Ishikawa (cell line): ENCODE measurements around the gene CAMKK1.

Experiments used
- CEBPB ChIP-seq: IDR thresholded peaks from 2 replicates; pipeline ENCODE4 v1.6.1; 2012
- CREB1 ChIP-seq: IDR thresholded peaks from 2 replicates; pipeline ENCODE4 v1.6.1; 2012; ENCODE audit warnings: low read depth
- EGR1 ChIP-seq: IDR thresholded peaks from 2 replicates; pipeline ENCODE4 v1.6.1; 2012
- EP300 ChIP-seq: IDR thresholded peaks from 2 replicates; pipeline ENCODE4 v1.6.1; 2012; ENCODE audit warnings: borderline replicate concordance
- FOXM1 ChIP-seq: IDR thresholded peaks from 2 replicates; pipeline ENCODE4 v1.6.1; 2012; ENCODE audit warnings: low read depth, borderline replicate concordance
- NFIC ChIP-seq: IDR thresholded peaks from 2 replicates; pipeline ENCODE4 v1.6.1; 2012
- RAD21 ChIP-seq: IDR thresholded peaks from 2 replicates; pipeline ENCODE4 v1.6.1; 2012; ENCODE audit warnings: low read depth
- TAF1 ChIP-seq: IDR thresholded peaks from 2 replicates; pipeline ENCODE4 v1.6.1; 2012; ENCODE audit warnings: low read depth, mild to moderate bottlenecking
- TCF12 ChIP-seq: IDR thresholded peaks from 2 replicates; pipeline ENCODE4 v1.6.1; 2012; ENCODE audit warnings: low read depth
- TEAD4 ChIP-seq: IDR thresholded peaks from 2 replicates; pipeline ENCODE4 v1.6.1; 2012
- YY1 ChIP-seq: IDR thresholded peaks from 2 replicates; pipeline ENCODE4 v1.6.1; 2012; ENCODE audit warnings: low read depth
- ZBTB7A ChIP-seq: IDR thresholded peaks from 2 replicates; pipeline ENCODE4 v1.6.1; 2012; ENCODE audit warnings: low read depth
- TF ChIP-seq, protein P1 (sequence below): IDR thresholded peaks from 2 replicates; pipeline ENCODE4 v1.6.1; 2012
- TF ChIP-seq, protein P2 (sequence below): IDR thresholded peaks from 2 replicates; pipeline ENCODE4 v1.6.1; 2012; ENCODE audit warnings: low read depth, mild to moderate bottlenecking
- TF ChIP-seq, protein P3 (sequence below): IDR thresholded peaks from 2 replicates; pipeline ENCODE4 v1.6.1; 2012

CAMKK1 gene

GRCh38 chr17:3891626-3892094 lies 1.2 kb downstream of the CAMKK1 start:
- TF ChIP-seq, protein P1, sequence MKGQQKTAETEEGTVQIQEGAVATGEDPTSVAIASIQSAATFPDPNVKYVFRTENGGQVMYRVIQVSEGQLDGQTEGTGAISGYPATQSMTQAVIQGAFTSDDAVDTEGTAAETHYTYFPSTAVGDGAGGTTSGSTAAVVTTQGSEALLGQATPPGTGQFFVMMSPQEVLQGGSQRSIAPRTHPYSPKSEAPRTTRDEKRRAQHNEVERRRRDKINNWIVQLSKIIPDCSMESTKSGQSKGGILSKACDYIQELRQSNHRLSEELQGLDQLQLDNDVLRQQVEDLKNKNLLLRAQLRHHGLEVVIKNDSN: no peak
- TF ChIP-seq EP300 (no peak), RAD21 (no peak), FOXM1 (no peak), NFIC (no peak), CEBPB (no peak), CREB1 (no peak), TAF1 (no peak), TEAD4 (no peak), TCF12 (no peak), EGR1 (no peak)
- TF ChIP-seq, protein P2, sequence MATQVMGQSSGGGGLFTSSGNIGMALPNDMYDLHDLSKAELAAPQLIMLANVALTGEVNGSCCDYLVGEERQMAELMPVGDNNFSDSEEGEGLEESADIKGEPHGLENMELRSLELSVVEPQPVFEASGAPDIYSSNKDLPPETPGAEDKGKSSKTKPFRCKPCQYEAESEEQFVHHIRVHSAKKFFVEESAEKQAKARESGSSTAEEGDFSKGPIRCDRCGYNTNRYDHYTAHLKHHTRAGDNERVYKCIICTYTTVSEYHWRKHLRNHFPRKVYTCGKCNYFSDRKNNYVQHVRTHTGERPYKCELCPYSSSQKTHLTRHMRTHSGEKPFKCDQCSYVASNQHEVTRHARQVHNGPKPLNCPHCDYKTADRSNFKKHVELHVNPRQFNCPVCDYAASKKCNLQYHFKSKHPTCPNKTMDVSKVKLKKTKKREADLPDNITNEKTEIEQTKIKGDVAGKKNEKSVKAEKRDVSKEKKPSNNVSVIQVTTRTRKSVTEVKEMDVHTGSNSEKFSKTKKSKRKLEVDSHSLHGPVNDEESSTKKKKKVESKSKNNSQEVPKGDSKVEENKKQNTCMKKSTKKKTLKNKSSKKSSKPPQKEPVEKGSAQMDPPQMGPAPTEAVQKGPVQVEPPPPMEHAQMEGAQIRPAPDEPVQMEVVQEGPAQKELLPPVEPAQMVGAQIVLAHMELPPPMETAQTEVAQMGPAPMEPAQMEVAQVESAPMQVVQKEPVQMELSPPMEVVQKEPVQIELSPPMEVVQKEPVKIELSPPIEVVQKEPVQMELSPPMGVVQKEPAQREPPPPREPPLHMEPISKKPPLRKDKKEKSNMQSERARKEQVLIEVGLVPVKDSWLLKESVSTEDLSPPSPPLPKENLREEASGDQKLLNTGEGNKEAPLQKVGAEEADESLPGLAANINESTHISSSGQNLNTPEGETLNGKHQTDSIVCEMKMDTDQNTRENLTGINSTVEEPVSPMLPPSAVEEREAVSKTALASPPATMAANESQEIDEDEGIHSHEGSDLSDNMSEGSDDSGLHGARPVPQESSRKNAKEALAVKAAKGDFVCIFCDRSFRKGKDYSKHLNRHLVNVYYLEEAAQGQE: no peak
- TF ChIP-seq, protein P3, sequence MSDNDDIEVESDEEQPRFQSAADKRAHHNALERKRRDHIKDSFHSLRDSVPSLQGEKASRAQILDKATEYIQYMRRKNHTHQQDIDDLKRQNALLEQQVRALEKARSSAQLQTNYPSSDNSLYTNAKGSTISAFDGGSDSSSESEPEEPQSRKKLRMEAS: no peak

GRCh38 chr17:3890878-3891219 lies 2.0 kb downstream of the CAMKK1 start:
- no peak for TF ChIP-seq NFIC
- no peak for TF ChIP-seq RAD21
- no peak for TF ChIP-seq CEBPB
- no peak for TF ChIP-seq ZBTB7A
- TF ChIP-seq FOXM1: no peak
- TF ChIP-seq TCF12: no peak
- no peak for TF ChIP-seq EP300
- TF ChIP-seq EGR1: no peak
- TF ChIP-seq, protein P2: no peak
- no peak for TF ChIP-seq CREB1
- no peak for TF ChIP-seq TAF1
- TF ChIP-seq YY1: no peak
- TF ChIP-seq TEAD4: no peak
- TF ChIP-seq, protein P1: no peak
- TF ChIP-seq, protein P3: no peak

- TF ChIP-seq FOXM1: no peak
- TF ChIP-seq TEAD4: peak; percentile 58
- peak; percentile 82 for TF ChIP-seq EP300
- 0 out of 2 replicates have a peak, but pooled peaks have one; percentile 7 for TF ChIP-seq YY1
- TF ChIP-seq CEBPB: no peak; the same call in 1 of the 2 replicates
- TF ChIP-seq CREB1: no peak
- TF ChIP-seq EGR1: peak; percentile 63; the same call in 1 of the 2 replicates
- TF ChIP-seq TAF1: no peak
- TF ChIP-seq, protein P3: 0 out of 2 replicates have a peak, but pooled peaks have one; percentile 21
- peak; percentile 63 for TF ChIP-seq NFIC
- peak; percentile 93 for TF ChIP-seq ZBTB7A
- TF ChIP-seq TCF12: peak; percentile 90
- TF ChIP-seq, protein P1: no peak
- TF ChIP-seq RAD21: no peak
- TF ChIP-seq, protein P2: no peak
Measured at GRCh38 chr17:3890082-3890877, 2.6 kb downstream of the CAMKK1 start.
